A673 (cell line): Measurements from ENCODE around the gene SLC39A9. TPM values are rescaled to one million over a fixed set of nuclear protein-coding genes. Genes with fewer than 3 reads are reported as not detected.
A peak's percentile ranks its signal among the peaks of the same experiment; 100 is the strongest.

Experiments used
- BruUV-seq: library from RNA; stranded (reverse); fragments of 400-500 nt; replicated peaks from 2 replicates; lab custom pipeline; 2021; lab: Mats Ljungman, UMichigan
- CTCF ChIA-PET: fragments of 300-600 bp; sonication (Branson Sonifier 250); formaldehyde crosslinking; loops from one replicate; lab custom pipeline; 2022; ENCODE audit warnings: antibody characterized with exemption; lab: Charles Lee
- POLR2A ChIA-PET: fragments of 300-600 bp; sonication (Branson Sonifier 250); formaldehyde crosslinking; loops from one replicate; lab custom pipeline; 2022; ENCODE audit warnings: antibody characterized with exemption; ENCODE audit not compliant: low non-redundant PET; lab: Charles Lee
- DNase-seq: peaks from one replicate; pipeline ENCODE4 v3.0.0-alpha.2; 2015; ENCODE audit warnings: low spot score
- H3K27ac ChIP-seq: fragments of 200-600 bp; sonication (generic); 2 replicates; pipeline ENCODE4 v1.5.1; 2016; ENCODE audit warnings: mixed run types, low read depth, mild to moderate bottlenecking, mixed read lengths, antibody characterized with exemption, low read length; ENCODE audit not compliant: poor library complexity, severe bottlenecking
- H3K27me3 ChIP-seq: fragments of 200-600 bp; sonication (generic); replicated peaks from 2 replicates; pipeline ENCODE4 v1.6.1; 2017; ENCODE audit warnings: mixed run types, low read depth, mild to moderate bottlenecking, mixed read lengths, antibody characterized with exemption, low read length; ENCODE audit not compliant: insufficient read depth, poor library complexity
- H3K36me3 ChIP-seq: fragments of 200-600 bp; sonication (generic); 2 replicates; pipeline ENCODE4 v1.6.1; 2016; ENCODE audit warnings: mixed run types, mild to moderate bottlenecking, mixed read lengths, antibody characterized with exemption, low read length; ENCODE audit not compliant: insufficient read depth, poor library complexity, severe bottlenecking
- H3K4me1 ChIP-seq: fragments of 200-600 bp; sonication (generic); 2 replicates; pipeline ENCODE4 v1.6.1; 2017; ENCODE audit warnings: mixed run types, mild to moderate bottlenecking, mixed read lengths, antibody characterized with exemption, low read length; ENCODE audit not compliant: insufficient read depth, poor library complexity, severe bottlenecking
- H3K4me3 ChIP-seq: fragments of 200-600 bp; sonication (generic); 2 replicates; pipeline ENCODE4 v1.5.1; 2016; ENCODE audit warnings: low read depth, mixed run types, mild to moderate bottlenecking, mixed read lengths, low read length; ENCODE audit not compliant: poor library complexity, severe bottlenecking
- H3K9me3 ChIP-seq: fragments of 200-600 bp; sonication (generic); 2 replicates; pipeline ENCODE4 v1.6.1; 2016; ENCODE audit warnings: mixed run types, low read depth, mild to moderate bottlenecking, mixed read lengths, antibody characterized with exemption, low read length; ENCODE audit not compliant: poor library complexity, severe bottlenecking
- CTCF ChIP-seq: fragments of 300-800, 200-600 bp; sonication (generic); conservative IDR thresholded peaks from 2 replicates; pipeline ENCODE4 v1.5.1; 2017; ENCODE audit warnings: low read depth, mild to moderate bottlenecking, antibody characterized with exemption, low read length, moderate library complexity, mixed read lengths
- EZH2 ChIP-seq: fragments of 200-600 bp; sonication (generic); IDR thresholded peaks from 2 replicates; pipeline ENCODE4 v1.6.1; 2017; ENCODE audit warnings: borderline replicate concordance, low read depth, mild to moderate bottlenecking, mixed read lengths, antibody characterized with exemption, low read length; ENCODE audit not compliant: poor library complexity, severe bottlenecking
- intact Hi-C: fragments of 100-400 bp; cut with micrococcal nuclease; formaldehyde crosslinking; loops from one replicate; pipeline ENCODE4 v1.10.0; 2022; ENCODE audit not compliant: unreplicated experiment
- total RNA-seq: library from RNA; stranded (reverse); gene quantifications from 2 replicates; pipeline ENCODE4 v1.2.3, GENCODE V29; 2021

SLC39A9 gene
- total RNA-seq, 1 experiment from 2014 or later, result 59.2 TPM

- Histone ChIP-seq H3K9me3 (no peaks in the 10 kb centered on the region), H3K36me3 (no peaks in the 10 kb centered on the region), H3K27me3 (peaks cover 18% of the 10 kb centered on the region), H3K4me1 (peaks cover 23% of the 10 kb centered on the region), H3K4me3 (no peak overlapping the region), H3K27ac (no peak overlapping the region)
- ChIA-PET CTCF (interaction anchor here (1.3 kb wide), 1 partner anchor 13 kb away, joined by 3 read pairs; no protein-coding TSS in a partner anchor), POLR2A (no interaction called here)
- intact Hi-C loops, result no loop called here
- no peak for TF ChIP-seq EZH2
- no peak for TF ChIP-seq CTCF
- no TSS peak for BruUV-seq
- DNase-seq, result no peak
These were observed 88.7 kb downstream of the SLC39A9 start for GRCh38 chr14:69487226-69487625.

- H3K27me3 ChIP-seq, result peaks cover 18% of the 10 kb centered on the region
- TF ChIP-seq EZH2, result no peak
- TF ChIP-seq CTCF, result no peak
- intact Hi-C loops, result no loop called here
- ChIA-PET CTCF (interaction anchor here (1.3 kb wide), 1 partner anchor 14 kb away, joined by 3 read pairs; no protein-coding TSS in a partner anchor), POLR2A (no interaction called here)
- BruUV-seq, result no TSS peak
- peaks cover 23% of the 10 kb centered on the region for H3K4me1 ChIP-seq
- DNase-seq, result peak; percentile 79
- H3K9me3 ChIP-seq, result no peaks in the 10 kb centered on the region
- no peak overlapping the region for H3K4me3 ChIP-seq
- H3K36me3 ChIP-seq, result no peaks in the 10 kb centered on the region
- H3K27ac ChIP-seq, result no peak overlapping the region
These were observed 89.3 kb downstream of the SLC39A9 start for GRCh38 chr14:69487771-69488170.

GRCh38 chr14:69489495-69489894 is 91.0 kb downstream of the SLC39A9 start:
- Histone ChIP-seq H3K27me3 (peaks cover 9% of the 10 kb centered on the region), H3K36me3 (no peaks in the 10 kb centered on the region), H3K4me1 (peaks cover 23% of the 10 kb centered on the region), H3K27ac (no peak overlapping the region), H3K4me3 (no peak overlapping the region), H3K9me3 (no peaks in the 10 kb centered on the region)
- CTCF ChIA-PET, result interaction anchor here (1.0 kb wide), 1 partner anchor 14 kb away, joined by 3 read pairs; no protein-coding TSS in a partner anchor
- TF ChIP-seq EZH2 (no peak), CTCF (no peak)
- no peak for DNase-seq
- intact Hi-C loops, result no loop called here
- POLR2A ChIA-PET, result no interaction called here
- no TSS peak for BruUV-seq
